OCI-LY3 (cell line): Measurements from ENCODE around the gene VAV2.
A peak's percentile ranks its signal among the peaks of the same experiment; 100 is the strongest.

Source experiments
- H2AFZ ChIP-seq: fragments of 200-600, 300-600 bp; shearing (Covaris generic); 2 replicates; pipeline ENCODE4 v1.6.0; 2014; ENCODE audit warnings: antibody characterized with exemption, low read depth, low read length
- H3K27ac ChIP-seq: fragments of 200-600, 300-600 bp; sonication (generic); 2 replicates; pipeline ENCODE4 v1.5.1; 2014; ENCODE audit warnings: mild to moderate bottlenecking, low read length, moderate library complexity, mixed read lengths
- H3K27me3 ChIP-seq: fragments of 200-600, 300-600 bp; sonication (generic); 2 replicates; pipeline ENCODE4 v1.6.1; 2014; ENCODE audit warnings: low read depth, low read length, mixed read lengths
- H3K36me3 ChIP-seq: fragments of 200-600, 300-600 bp; sonication (generic); replicated peaks from 2 replicates; pipeline ENCODE3; 2014; ENCODE audit warnings: low read depth, low read length, mixed read lengths
- H3K4me1 ChIP-seq: fragments of 300-600, 200-600 bp; sonication (generic); 2 replicates; pipeline ENCODE4 v1.6.1; 2014; ENCODE audit warnings: low read length, mixed read lengths
- H3K4me2 ChIP-seq: fragments of 200-600, 300-600 bp; sonication (generic); 2 replicates; pipeline ENCODE4 v1.6.1; 2014; ENCODE audit warnings: low read length, mixed read lengths
- H3K4me3 ChIP-seq: fragments of 300-600, 200-600 bp; sonication (generic); 2 replicates; pipeline ENCODE4 v1.5.1; 2014; ENCODE audit warnings: antibody characterized with exemption, mild to moderate bottlenecking, low read length, moderate library complexity
- H3K79me2 ChIP-seq: fragments of 300-600, 200-600 bp; shearing (Covaris generic); 2 replicates; pipeline ENCODE4 v1.6.1; 2014; ENCODE audit warnings: mild to moderate bottlenecking, low read length, mixed read lengths
- H3K9ac ChIP-seq: fragments of 300-600, 200-600 bp; shearing (Covaris generic); 2 replicates; pipeline ENCODE4 v1.6.0; 2014; ENCODE audit warnings: mild to moderate bottlenecking, low read length, moderate library complexity
- H3K9me3 ChIP-seq: fragments of 200-600, 300-600 bp; shearing (Covaris generic); 2 replicates; pipeline ENCODE4 v1.6.1; 2014; ENCODE audit warnings: low read length, mixed read lengths; ENCODE audit not compliant: insufficient read depth
- H4K20me1 ChIP-seq: fragments of 200-600, 300-600 bp; sonication (generic); 2 replicates; pipeline ENCODE4 v1.6.1; 2016; ENCODE audit warnings: low read length, mixed read lengths; ENCODE audit not compliant: insufficient read depth
- EZH2phosphoT487 ChIP-seq: fragments of 200-600 bp; shearing (Covaris generic); IDR thresholded peaks from 2 replicates; pipeline ENCODE4 v1.6.1; 2018; ENCODE audit warnings: antibody characterized with exemption, mixed run types, low read depth
- TF ChIP-seq, protein P1 (sequence below): fragments of 200-600, 300-600 bp; sonication (generic); IDR thresholded peaks from 2 replicates; pipeline ENCODE4 v1.5.1; 2014; ENCODE audit warnings: antibody characterized with exemption, low read length, low read depth

The VAV2 gene

DNA sequence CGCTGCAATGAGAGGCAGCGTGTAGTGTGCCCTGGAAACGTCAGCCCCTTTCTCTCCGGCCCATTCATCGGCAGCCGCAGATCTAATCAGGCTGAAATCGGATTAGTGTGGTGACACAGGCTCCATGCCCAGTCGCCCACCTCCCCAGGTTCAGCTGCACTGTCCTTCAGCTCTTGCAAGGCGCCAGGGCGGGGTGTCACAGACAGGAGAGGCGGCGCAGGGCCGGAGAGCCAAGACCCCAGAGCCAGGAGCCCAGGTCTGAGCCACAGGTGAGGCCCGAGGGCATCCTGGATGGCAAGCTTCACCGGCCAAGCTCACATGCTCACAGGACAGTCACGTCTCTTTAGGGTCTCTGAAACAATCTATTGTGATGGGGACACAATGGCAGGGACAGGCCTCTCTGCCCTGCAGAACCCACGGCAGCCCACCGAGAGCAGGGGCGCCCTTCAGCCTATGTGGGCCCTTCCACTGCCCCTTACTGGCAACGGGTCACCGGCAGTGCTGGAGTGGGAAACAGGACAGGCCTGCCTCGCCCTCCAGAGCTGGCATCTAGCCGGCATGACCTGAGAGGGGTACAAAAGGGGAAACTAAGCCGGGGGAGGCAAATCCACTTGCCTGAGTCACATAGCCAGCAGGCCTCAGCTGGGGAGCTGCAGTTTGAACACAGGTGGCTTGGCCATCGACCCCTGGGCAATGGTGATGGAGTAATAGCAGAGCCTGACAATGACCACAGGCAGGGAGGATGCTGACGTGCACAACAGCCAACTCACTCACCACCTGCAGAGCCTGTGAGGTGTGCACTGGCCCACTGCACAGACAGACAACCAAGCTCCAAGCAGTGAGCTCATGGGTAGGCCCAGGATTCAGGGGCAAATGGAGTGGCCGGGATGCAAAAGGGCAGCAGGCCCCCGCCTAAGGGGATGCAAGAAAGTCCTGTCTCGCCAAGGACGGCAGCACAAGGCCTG lies 48.1 kb downstream of the VAV2 start:
- peaks cover 91% of the 10 kb centered on the region for H3K79me2 ChIP-seq
- H3K27me3 ChIP-seq: no peaks in the 10 kb centered on the region
- H3K4me3 ChIP-seq: peak overlapping the region; percentile 71
- peaks cover 7% of the 10 kb centered on the region; the same call in 1 of the 2 replicates for H4K20me1 ChIP-seq
- H3K36me3 ChIP-seq: peaks cover 34% of the 10 kb centered on the region
- no peak overlapping the region for H2AFZ ChIP-seq
- H3K4me1 ChIP-seq: peaks cover 52% of the 10 kb centered on the region
- TF ChIP-seq EZH2phosphoT487: no peak
- TF ChIP-seq, protein P1, sequence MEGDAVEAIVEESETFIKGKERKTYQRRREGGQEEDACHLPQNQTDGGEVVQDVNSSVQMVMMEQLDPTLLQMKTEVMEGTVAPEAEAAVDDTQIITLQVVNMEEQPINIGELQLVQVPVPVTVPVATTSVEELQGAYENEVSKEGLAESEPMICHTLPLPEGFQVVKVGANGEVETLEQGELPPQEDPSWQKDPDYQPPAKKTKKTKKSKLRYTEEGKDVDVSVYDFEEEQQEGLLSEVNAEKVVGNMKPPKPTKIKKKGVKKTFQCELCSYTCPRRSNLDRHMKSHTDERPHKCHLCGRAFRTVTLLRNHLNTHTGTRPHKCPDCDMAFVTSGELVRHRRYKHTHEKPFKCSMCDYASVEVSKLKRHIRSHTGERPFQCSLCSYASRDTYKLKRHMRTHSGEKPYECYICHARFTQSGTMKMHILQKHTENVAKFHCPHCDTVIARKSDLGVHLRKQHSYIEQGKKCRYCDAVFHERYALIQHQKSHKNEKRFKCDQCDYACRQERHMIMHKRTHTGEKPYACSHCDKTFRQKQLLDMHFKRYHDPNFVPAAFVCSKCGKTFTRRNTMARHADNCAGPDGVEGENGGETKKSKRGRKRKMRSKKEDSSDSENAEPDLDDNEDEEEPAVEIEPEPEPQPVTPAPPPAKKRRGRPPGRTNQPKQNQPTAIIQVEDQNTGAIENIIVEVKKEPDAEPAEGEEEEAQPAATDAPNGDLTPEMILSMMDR: no peak
- H3K9me3 ChIP-seq: no peaks in the 10 kb centered on the region
- peak overlapping the region; percentile 87 for H3K27ac ChIP-seq
- H3K4me2 ChIP-seq: peak overlapping the region; percentile 94
- H3K9ac ChIP-seq: peak overlapping the region; percentile 91

DNA sequence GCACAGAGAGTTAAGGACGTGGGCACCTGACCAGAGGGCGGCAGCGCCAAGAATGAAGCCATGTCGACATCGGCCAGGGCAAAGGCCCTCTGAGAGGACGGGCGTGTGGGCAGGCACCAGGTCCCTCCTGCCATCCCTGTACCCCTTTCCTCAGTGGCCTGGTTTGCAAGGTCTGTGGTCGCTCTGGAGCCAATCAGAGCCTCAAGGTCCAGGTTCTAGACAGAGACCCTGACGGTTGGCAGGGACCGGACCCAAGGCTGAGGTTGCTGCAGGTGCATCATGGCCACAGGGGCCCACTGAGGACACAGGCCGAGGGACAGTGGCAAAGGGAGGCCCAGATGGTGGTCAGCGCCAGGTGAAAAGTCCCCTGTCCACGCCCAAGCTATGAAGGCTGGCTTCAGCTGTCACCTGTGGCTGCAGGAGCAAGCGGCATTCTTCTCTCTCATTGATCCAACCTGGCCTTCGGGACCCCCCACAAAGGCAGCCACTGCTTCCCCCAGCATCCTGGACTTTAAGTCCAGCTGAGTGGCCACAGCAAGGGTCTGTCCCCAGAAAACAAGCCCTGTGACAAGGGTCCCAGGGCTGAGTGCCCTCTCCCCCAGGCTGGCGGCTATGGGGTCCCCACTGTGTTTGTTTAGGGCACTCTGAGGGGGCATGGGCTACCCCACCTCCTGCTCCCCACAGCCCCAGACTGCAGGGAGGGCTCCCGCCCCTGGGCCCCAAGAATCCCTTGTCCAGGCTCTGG lies 48.9 kb downstream of the VAV2 start:
- no peak for TF ChIP-seq EZH2phosphoT487
- Histone ChIP-seq H3K4me1 (peaks cover 45% of the 10 kb centered on the region), H3K27ac (no peak overlapping the region), H3K27me3 (no peaks in the 10 kb centered on the region), H3K36me3 (peaks cover 36% of the 10 kb centered on the region), H3K4me2 (no peak overlapping the region), H4K20me1 (peaks cover 9% of the 10 kb centered on the region), H3K9ac (no peak overlapping the region), H3K4me3 (no peak overlapping the region), H3K9me3 (no peaks in the 10 kb centered on the region), H2AFZ (no peak overlapping the region), H3K79me2 (peaks cover 85% of the 10 kb centered on the region)

DNA sequence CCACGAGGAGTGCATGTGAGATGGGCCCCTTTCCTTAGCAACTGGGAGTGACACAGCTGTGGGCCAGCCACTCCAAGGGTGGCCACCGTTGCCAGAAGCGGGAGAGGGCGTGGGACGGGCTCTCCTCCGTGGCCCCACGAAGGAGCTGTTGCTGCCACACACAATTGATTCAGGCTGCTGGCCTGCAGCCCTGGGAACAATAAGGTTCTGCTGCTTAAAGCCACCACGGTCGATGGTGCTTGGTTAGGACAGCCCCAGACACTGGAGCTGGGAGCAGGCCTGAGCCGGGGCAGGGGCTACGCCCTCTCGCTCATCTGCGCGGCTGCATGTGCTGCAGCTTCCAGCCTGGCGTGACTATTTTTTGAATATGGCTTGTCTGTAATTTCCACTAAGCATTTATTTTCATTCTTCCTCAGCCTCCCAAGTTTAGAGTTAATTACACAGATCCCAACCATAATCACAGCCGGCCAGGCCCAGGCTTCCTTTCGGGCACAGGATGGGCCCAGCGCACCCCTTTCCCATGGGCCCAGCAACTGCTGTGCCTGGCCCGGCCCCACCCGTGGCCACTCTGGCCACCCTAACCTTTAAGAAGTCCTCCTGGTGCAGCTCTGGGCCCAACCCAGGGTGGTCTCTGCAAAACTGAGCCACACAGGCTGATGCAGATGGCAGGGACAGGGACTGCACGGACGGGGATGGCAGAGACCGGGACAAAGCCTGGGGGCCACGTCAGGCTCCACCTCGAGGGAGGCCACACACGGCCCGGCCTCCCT lies 49.7 kb downstream of the VAV2 start:
- no peak overlapping the region for H3K4me2 ChIP-seq
- H3K4me1 ChIP-seq: peaks cover 38% of the 10 kb centered on the region
- no peaks in the 10 kb centered on the region for H3K9me3 ChIP-seq
- no peaks in the 10 kb centered on the region for H3K27me3 ChIP-seq
- peaks cover 42% of the 10 kb centered on the region for H3K36me3 ChIP-seq
- TF ChIP-seq, protein P1: no peak
- TF ChIP-seq EZH2phosphoT487: no peak
- H3K27ac ChIP-seq: no peak overlapping the region
- no peak overlapping the region for H3K4me3 ChIP-seq
- H2AFZ ChIP-seq: no peak overlapping the region
- no peak overlapping the region for H3K9ac ChIP-seq
- H4K20me1 ChIP-seq: peaks cover 13% of the 10 kb centered on the region
- peaks cover 77% of the 10 kb centered on the region for H3K79me2 ChIP-seq

DNA sequence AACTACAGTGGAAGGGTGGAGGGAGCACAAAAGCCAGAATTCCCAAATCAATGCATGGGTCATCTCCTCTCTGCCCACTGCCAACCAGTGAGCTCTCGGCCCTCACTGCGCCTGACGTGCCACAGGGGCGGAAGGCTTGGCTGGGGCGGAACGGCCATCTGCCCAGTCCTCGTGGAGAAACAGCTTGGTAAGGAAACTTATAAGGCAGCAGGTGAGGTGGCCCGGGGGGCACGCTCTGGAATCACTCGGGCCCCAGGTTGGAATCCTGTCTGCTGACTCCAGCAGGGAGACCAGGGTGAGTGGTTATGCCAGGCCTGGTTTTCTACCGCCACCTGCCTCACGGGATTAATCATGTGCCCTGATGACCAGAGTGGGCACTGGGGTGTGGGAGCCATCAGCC lies 52.3 kb downstream of the VAV2 start:
- Histone ChIP-seq H3K4me1 (peaks cover 14% of the 10 kb centered on the region), H3K4me3 (no peak overlapping the region), H2AFZ (no peak overlapping the region), H3K27me3 (no peaks in the 10 kb centered on the region), H3K9ac (no peak overlapping the region), H3K36me3 (peaks cover 49% of the 10 kb centered on the region), H3K4me2 (no peak overlapping the region), H3K9me3 (no peaks in the 10 kb centered on the region), H3K79me2 (peaks cover 70% of the 10 kb centered on the region), H3K27ac (no peak overlapping the region), H4K20me1 (peaks cover 16% of the 10 kb centered on the region)
- TF ChIP-seq, protein P1: no peak
- TF ChIP-seq EZH2phosphoT487: no peak
